H9 (cell line): ENCODE data around the gene ABCA7. TPM values are rescaled to one million over a fixed set of nuclear protein-coding genes. Genes with fewer than 3 reads are reported as not detected.
A peak's percentile ranks its signal among the peaks of the same experiment; 100 is the strongest.

Experiments used
- DNase-seq: peaks from one replicate; pipeline ENCODE4 v3.0.0-alpha.2; 2017
- H2AFZ ChIP-seq: one replicate; pipeline ENCODE4 v1.6.1; 2013; ENCODE audit warnings: mild to moderate bottlenecking, low read length, control low read depth, moderate library complexity
- H2AK5ac ChIP-seq: 2 replicates; pipeline ENCODE4 v1.6.1; 2013; ENCODE audit warnings: low read length, control low read depth, mixed read lengths; ENCODE audit not compliant: insufficient read length
- H2BK120ac ChIP-seq: one replicate; pipeline ENCODE4 v1.6.1; 2013; ENCODE audit warnings: low read depth, mild to moderate bottlenecking, low read length, control low read depth, inconsistent platforms; ENCODE audit not compliant: poor library complexity, severe bottlenecking
- H2BK12ac ChIP-seq: 2 replicates; pipeline ENCODE4 v1.6.1; 2013; ENCODE audit warnings: low read length, control low read depth, mixed read lengths, low read depth; ENCODE audit not compliant: insufficient read length
- H2BK15ac ChIP-seq: 2 replicates; pipeline ENCODE4 v1.6.1; 2013; ENCODE audit warnings: low read depth, low read length, control low read depth
- H2BK20ac ChIP-seq: one replicate; pipeline ENCODE4 v1.6.1; 2013; ENCODE audit warnings: low read depth, mild to moderate bottlenecking, low read length, control low read depth, inconsistent platforms; ENCODE audit not compliant: poor library complexity, severe bottlenecking
- H2BK5ac ChIP-seq: 2 replicates; pipeline ENCODE4 v1.6.1; 2013; ENCODE audit warnings: low read length, control low read depth, mixed read lengths; ENCODE audit not compliant: insufficient read length
- H3K14ac ChIP-seq: 2 replicates; pipeline ENCODE4 v1.6.1; 2013; ENCODE audit warnings: low read length, control low read depth; ENCODE audit not compliant: insufficient read depth
- H3K18ac ChIP-seq: 2 replicates; pipeline ENCODE4 v1.6.1; 2013; ENCODE audit warnings: low read depth, mild to moderate bottlenecking, mixed read lengths, low read length, control low read depth; ENCODE audit not compliant: insufficient read length
- H3K23ac ChIP-seq: 2 replicates; pipeline ENCODE4 v1.6.1; 2013; ENCODE audit warnings: low read length, control low read depth, mixed read lengths, low read depth; ENCODE audit not compliant: insufficient read length
- H3K23me2 ChIP-seq: 2 replicates; pipeline ENCODE4 v1.6.1; 2013; ENCODE audit warnings: low read depth, mild to moderate bottlenecking, mixed read lengths, low read length, control low read depth; ENCODE audit not compliant: insufficient read length, poor library complexity, severe bottlenecking
- H3K27ac ChIP-seq: 2 replicates; pipeline ENCODE4 v1.5.1; 2013; ENCODE audit warnings: low read length, control low read depth, mixed read lengths, low read depth; ENCODE audit not compliant: insufficient read length
- H3K27me3 ChIP-seq: 2 replicates; pipeline ENCODE4 v1.6.1; 2013; ENCODE audit warnings: low read length, control low read depth, inconsistent platforms; ENCODE audit not compliant: insufficient read depth
- H3K4ac ChIP-seq: 2 replicates; pipeline ENCODE4 v1.6.1; 2013; ENCODE audit warnings: low read depth, mild to moderate bottlenecking, control low read depth, inconsistent platforms, low read length, moderate library complexity
- H3K4me1 ChIP-seq: 2 replicates; pipeline ENCODE4 v1.6.1; 2013; ENCODE audit warnings: low read length, control low read depth, inconsistent platforms; ENCODE audit not compliant: insufficient read depth
- H3K4me2 ChIP-seq: 2 replicates; pipeline ENCODE4 v1.6.1; 2013; ENCODE audit warnings: low read length, control low read depth, mixed read lengths; ENCODE audit not compliant: insufficient read length, insufficient read depth
- H3K56ac ChIP-seq: 2 replicates; pipeline ENCODE4 v1.6.1; 2013; ENCODE audit warnings: low read depth, mild to moderate bottlenecking, mixed read lengths, low read length, control low read depth; ENCODE audit not compliant: insufficient read length
- H3K79me1 ChIP-seq: 2 replicates; pipeline ENCODE4 v1.6.1; 2013; ENCODE audit warnings: low read depth, mild to moderate bottlenecking, moderate library complexity, low read length, control low read depth, inconsistent platforms; ENCODE audit not compliant: insufficient read depth, poor library complexity, severe bottlenecking
- H3K79me2 ChIP-seq: 2 replicates; pipeline ENCODE4 v1.6.1; 2013; ENCODE audit warnings: low read length, control low read depth, inconsistent platforms; ENCODE audit not compliant: insufficient read depth
- H3K9ac ChIP-seq: 2 replicates; pipeline ENCODE4 v1.6.1; 2013; ENCODE audit warnings: low read length, control low read depth, mixed read lengths; ENCODE audit not compliant: insufficient read length; ENCODE audit errors: extremely low read depth
- H3K9me3 ChIP-seq: one replicate; pipeline ENCODE4 v1.6.1; 2013; ENCODE audit warnings: low read depth, low read length, inconsistent platforms; ENCODE audit not compliant: control insufficient read depth
- H3T11ph ChIP-seq: one replicate; pipeline ENCODE4 v1.6.1; 2013; ENCODE audit warnings: mild to moderate bottlenecking, low read length, control low read depth, inconsistent platforms
- H4K20me1 ChIP-seq: one replicate; pipeline ENCODE4 v1.6.1; 2013; ENCODE audit not compliant: control insufficient read depth, insufficient read length, insufficient read depth
- H4K5ac ChIP-seq: 2 replicates; pipeline ENCODE4 v1.6.1; 2013; ENCODE audit warnings: low read depth, mild to moderate bottlenecking, mixed read lengths, low read length, control low read depth; ENCODE audit not compliant: insufficient read length
- H4K8ac ChIP-seq: replicated peaks from 2 replicates; pipeline ENCODE4 v1.6.1; 2013; ENCODE audit warnings: low read length, control low read depth, mixed read lengths, low read depth; ENCODE audit not compliant: insufficient read length
- H4K91ac ChIP-seq: 2 replicates; pipeline ENCODE4 v1.6.1; 2013; ENCODE audit warnings: low read depth, mild to moderate bottlenecking, moderate library complexity, mixed read lengths, low read length, control low read depth; ENCODE audit not compliant: insufficient read length
- H3K27ac Mint-ChIP-seq, 3 experiments: 2 replicates in 2 of 3; 3 replicates in 1 of 3; pipeline ENCODE4 v1.8.0; 2020 to 2021; ENCODE audit warnings: mixed read lengths in 3 of 3, mild to moderate bottlenecking in 1 of 3, moderate library complexity in 1 of 3
- H3K27me3 Mint-ChIP-seq: 2 replicates; pipeline ENCODE4 v1.8.0; 2021; ENCODE audit warnings: low read depth, mild to moderate bottlenecking, moderate library complexity, mixed read lengths
- H3K36me3 Mint-ChIP-seq, 3 experiments: 2 replicates in 2 of 3; 3 replicates in 1 of 3; pipeline ENCODE4 v1.8.0; 2020 to 2021; ENCODE audit warnings: low read depth in 3 of 3, mixed read lengths in 3 of 3; ENCODE audit not compliant: insufficient read depth in 1 of 3
- H3K4me1 Mint-ChIP-seq, 2 experiments: 2 replicates each; pipeline ENCODE4 v1.8.0; 2020; ENCODE audit warnings: mixed read lengths in 2 of 2
- H3K4me3 Mint-ChIP-seq, 2 experiments: 2 replicates in 1 of 2; 3 replicates in 1 of 2; pipeline ENCODE4 v1.8.0; 2020 to 2021; ENCODE audit warnings: mild to moderate bottlenecking in 2 of 2, mixed read lengths in 2 of 2, moderate library complexity in 1 of 2
- H3K9me3 Mint-ChIP-seq, 2 experiments: 2 replicates in 1 of 2; 3 replicates in 1 of 2; pipeline ENCODE4 v1.8.0; 2020; ENCODE audit warnings: mild to moderate bottlenecking in 2 of 2, mixed read lengths in 2 of 2, moderate library complexity in 1 of 2
- WGBS: extraction: QIAGEN DNeasy Blood & Tissue Kit; methylation state at CpG from one replicate; pipeline ENCODE4 v1.1.7; 2013; ENCODE audit warnings: missing lambda C conversion rate, low lambda C conversion rate, mixed read lengths; ENCODE audit not compliant: insufficient read length; ENCODE audit errors: extremely low coverage; 5-methylcytosine and 5-hydroxymethylcytosine counted together
- total RNA-seq: library from RNA; stranded (reverse); gene quantifications from 2 replicates; pipeline ENCODE4 v1.2.1, GENCODE V29; 2021
- TF ChIP-seq, protein P1 (sequence below): fragments of 200-600 bp; sonication (generic); conservative IDR thresholded peaks from 3 replicates; pipeline ENCODE4 v1.8.0; 2021; ENCODE audit warnings: antibody characterized with exemption, mild to moderate bottlenecking

ABCA7 gene
- total RNA-seq, 1 experiment from 2014 or later, result 34.6 TPM

DNA sequence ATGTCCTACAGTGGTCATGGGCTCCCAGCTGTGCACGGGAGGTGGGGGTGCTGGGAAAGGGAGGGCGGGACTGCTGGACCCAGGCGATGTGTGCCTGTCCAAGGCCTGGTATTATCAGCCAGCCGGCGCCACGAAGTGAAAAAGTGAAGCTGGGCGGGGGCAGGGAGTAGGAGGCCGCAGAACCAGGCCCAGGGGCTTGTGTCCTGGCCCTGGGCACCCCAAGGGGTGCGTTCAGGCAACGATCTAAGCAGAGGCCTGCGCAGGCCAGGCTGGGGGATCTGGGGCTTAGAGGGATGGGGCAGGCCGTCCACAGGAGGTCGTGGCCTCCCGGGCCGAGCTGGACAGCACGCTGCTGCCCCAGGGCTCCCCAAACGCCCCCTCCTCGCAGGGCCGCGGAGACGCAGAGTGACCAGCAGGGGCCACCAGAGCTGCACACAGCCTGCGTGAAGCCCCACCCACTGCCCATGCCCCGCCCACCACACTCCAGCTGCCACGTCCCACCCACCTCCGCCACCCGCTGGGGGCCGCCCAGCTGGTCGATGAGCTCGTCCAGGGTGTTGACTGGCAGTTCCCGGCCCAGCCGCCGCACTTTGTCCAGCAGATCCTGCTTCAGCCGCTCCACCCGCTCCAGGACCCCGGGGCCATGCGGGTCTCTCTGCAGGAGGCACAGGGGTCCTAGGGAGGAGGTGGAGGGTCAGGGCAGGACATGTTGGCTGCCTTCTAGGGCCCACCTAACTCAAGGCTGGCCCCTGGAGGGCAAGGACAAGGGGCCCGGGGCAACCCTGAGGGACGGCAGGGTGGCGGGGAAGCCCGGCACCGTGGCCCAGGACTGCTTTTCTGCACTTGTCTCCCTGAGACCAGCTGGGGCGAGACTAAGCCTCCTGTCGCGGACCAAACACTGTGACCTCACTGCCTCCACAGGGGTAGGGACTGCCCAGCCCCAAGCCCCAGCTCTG is 73.4 kb downstream of the ABCA7 start:
- Mint-ChIP-seq H3K27me3 (peaks cover 2% of the 10 kb centered on the region), H3K4me1 (peaks cover 0 to 9% of the 10 kb centered on the region in 2 experiments; a peak in 2 of 4 replicates), H3K9me3 (no peaks in the 10 kb centered on the region), H3K36me3 (peaks cover 2 to 12% (median 7%) of the 10 kb centered on the region in 3 experiments; a peak in 5 of 7 replicates), H3K27ac (no peak overlapping the region), H3K4me3 (no peak overlapping the region)
- Histone ChIP-seq H2BK20ac (no peak overlapping the region), H3K27me3 (no peaks in the 10 kb centered on the region), H2AFZ (no peak overlapping the region), H3K56ac (no peak overlapping the region), H3K23ac (no peak overlapping the region), H2BK5ac (no peak overlapping the region), H4K5ac (no peak overlapping the region), H3K4me1 (no peaks in the 10 kb centered on the region), H3K79me2 (no peaks in the 10 kb centered on the region), H3K27ac (no peak overlapping the region), H2BK12ac (no peak overlapping the region), H3K23me2 (no peaks in the 10 kb centered on the region), H4K91ac (peak overlapping the region; percentile 20), H3K9ac (no peak overlapping the region), H4K20me1 (no peaks in the 10 kb centered on the region), H2BK120ac (no peak overlapping the region), H3K9me3 (no peaks in the 10 kb centered on the region), H3K79me1 (no peaks in the 10 kb centered on the region), H2AK5ac (no peak overlapping the region), H4K8ac (no peak overlapping the region), H2BK15ac (no peak overlapping the region), H3K4ac (no peak overlapping the region), H3K18ac (no peak overlapping the region), H3K14ac (no peak overlapping the region), H3T11ph (no peak overlapping the region), H3K4me2 (no peak overlapping the region)
- TF ChIP-seq, protein P1, sequence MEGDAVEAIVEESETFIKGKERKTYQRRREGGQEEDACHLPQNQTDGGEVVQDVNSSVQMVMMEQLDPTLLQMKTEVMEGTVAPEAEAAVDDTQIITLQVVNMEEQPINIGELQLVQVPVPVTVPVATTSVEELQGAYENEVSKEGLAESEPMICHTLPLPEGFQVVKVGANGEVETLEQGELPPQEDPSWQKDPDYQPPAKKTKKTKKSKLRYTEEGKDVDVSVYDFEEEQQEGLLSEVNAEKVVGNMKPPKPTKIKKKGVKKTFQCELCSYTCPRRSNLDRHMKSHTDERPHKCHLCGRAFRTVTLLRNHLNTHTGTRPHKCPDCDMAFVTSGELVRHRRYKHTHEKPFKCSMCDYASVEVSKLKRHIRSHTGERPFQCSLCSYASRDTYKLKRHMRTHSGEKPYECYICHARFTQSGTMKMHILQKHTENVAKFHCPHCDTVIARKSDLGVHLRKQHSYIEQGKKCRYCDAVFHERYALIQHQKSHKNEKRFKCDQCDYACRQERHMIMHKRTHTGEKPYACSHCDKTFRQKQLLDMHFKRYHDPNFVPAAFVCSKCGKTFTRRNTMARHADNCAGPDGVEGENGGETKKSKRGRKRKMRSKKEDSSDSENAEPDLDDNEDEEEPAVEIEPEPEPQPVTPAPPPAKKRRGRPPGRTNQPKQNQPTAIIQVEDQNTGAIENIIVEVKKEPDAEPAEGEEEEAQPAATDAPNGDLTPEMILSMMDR, result peak; percentile 95
- DNase-seq, result peak; percentile 96
- WGBS, result no CpG with 5 or more reads among the region's 44 CpGs
